Skeletal muscle satellite cell (primary cell): ENCODE results near the gene HOXA5.

Source experiments
- H3K27me3 ChIP-seq: 2 replicates; pipeline ENCODE4 v1.7.0; 2013; ENCODE audit warnings: low read length; ENCODE audit not compliant: control insufficient read depth, insufficient read depth
- H3K36me3 ChIP-seq: 2 replicates; pipeline ENCODE4 v1.7.0; 2013; ENCODE audit warnings: mild to moderate bottlenecking, control low read depth, low read length; ENCODE audit not compliant: insufficient read depth
- H3K4me1 ChIP-seq: 2 replicates; pipeline ENCODE4 v1.7.0; 2013; ENCODE audit warnings: low read length; ENCODE audit not compliant: control insufficient read depth, insufficient read depth
- H3K4me2 ChIP-seq: 2 replicates; pipeline ENCODE4 v1.7.0; 2013; ENCODE audit warnings: mild to moderate bottlenecking, low read length
- H3K4me3 ChIP-seq: 2 replicates; pipeline ENCODE4 v1.7.0; 2013; ENCODE audit warnings: low read length
- H3K9ac ChIP-seq: 2 replicates; pipeline ENCODE4 v1.7.0; 2013; ENCODE audit warnings: mild to moderate bottlenecking, low read depth, low read length, moderate library complexity
- H3K9me3 ChIP-seq: replicated peaks from 2 replicates; pipeline ENCODE4 v1.7.0; 2013; ENCODE audit warnings: mild to moderate bottlenecking, control low read depth, low read length

The HOXA5 gene

DNA sequence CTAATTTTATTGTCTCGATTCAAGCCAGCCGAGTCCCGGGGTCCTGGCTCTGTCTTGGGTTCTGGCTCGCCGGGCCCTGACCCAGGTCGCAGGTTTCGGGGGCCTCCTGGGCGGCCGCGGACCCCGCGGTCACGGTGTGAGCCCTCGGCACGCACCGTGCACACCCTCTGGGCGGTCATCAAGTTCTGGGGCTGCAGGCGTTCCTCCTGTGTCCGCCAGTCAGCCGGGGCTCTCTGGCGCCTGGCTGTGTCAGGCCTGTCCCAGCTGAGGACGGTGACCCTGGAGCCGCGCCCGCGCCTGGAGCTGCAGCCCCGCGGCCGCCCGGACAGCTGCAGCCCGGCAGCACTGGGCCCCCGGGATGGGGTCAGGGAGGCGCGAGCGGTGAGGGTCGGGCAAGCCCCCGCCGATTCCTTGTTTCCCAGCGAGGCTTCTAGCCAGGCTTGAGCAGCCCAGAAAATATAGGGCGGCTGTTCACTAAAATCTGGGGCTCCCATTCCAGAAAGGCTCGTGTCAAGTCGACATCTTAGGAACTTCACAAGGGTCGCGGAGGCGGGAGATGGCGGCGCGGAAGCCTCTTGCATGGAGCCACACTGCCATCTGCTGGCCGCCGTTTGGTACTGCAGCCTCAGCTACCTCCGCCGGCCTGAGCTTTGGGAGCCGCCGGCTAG, 17.2 kb upstream of the HOXA5 start:
- Histone ChIP-seq H3K4me1 (peaks cover 18% of the 10 kb centered on the region), H3K9me3 (no peaks in the 10 kb centered on the region), H3K27me3 (no peaks in the 10 kb centered on the region), H3K36me3 (peaks cover 9% of the 10 kb centered on the region), H3K9ac (peak overlapping the region; percentile 85), H3K4me3 (peak overlapping the region; percentile 82), H3K4me2 (peak overlapping the region; percentile 99)

DNA sequence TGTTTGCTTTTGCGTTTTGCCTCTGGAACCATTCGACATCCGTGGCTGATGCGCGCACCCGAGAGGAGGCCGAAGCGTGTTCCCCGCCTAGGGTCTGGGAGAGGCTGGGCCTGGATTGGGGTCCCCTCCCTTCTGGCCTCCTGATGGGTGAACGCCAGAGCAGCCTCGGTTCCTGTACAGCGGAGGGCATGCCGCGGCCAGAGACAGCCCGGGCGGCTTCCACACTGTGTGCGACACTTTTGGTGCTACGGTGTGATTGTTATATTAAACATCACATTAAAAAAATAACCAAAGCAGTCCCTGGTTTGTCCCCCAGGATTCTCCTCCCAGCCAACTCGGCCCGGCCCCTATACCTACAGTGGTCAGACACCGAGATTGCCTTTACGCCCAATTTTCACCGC, 16.7 kb upstream of the HOXA5 start:
- Histone ChIP-seq H3K4me3 (peak overlapping the region; percentile 82), H3K9ac (peak overlapping the region; percentile 85), H3K4me1 (peaks cover 23% of the 10 kb centered on the region)

DNA sequence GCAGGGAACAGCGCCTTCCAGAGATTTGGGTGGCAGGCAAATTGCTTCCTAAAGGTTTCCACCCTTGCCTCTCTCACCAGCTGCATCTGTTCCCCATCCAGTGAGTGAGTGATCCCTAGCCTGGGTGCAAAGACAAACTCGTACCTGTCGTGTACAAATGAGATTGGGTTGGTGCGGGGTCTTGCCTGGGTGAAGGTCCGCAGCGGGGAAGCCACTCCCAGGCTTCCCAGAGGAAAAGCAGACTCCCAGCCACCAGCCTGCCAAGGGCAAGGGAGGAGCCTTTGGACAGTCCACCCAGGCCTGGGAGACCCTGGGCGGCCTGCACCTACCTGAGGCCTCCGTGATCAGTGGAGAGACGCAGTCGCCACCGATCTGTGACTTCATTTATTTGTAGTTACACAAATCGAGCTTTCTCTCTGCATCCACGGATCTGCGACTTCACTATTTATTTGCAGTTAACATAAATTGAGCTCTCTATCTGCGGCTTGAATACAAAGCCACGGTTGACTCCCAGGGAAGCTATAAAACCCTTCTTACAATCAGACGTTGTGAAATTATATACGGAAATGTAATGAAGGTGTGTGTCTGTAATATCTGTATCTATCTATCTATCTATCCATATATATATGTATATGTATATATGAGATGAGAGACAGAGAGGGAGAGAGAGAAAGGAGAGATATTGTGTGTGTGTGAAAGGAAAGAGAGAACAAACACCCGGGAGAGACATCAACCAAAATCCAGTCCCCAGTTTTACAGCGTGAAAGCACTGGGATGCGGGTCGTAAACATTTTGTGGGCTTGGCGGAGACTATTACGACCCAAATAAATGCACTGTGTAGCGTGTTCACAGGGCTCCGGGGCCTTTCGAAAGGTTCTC, 16.0 kb upstream of the HOXA5 start:
- H3K4me3 ChIP-seq: peak overlapping the region; percentile 82
- no peak overlapping the region for H3K9ac ChIP-seq
- no peaks in the 10 kb centered on the region for H3K9me3 ChIP-seq
- peak overlapping the region; percentile 99 for H3K4me2 ChIP-seq
- peaks cover 9% of the 10 kb centered on the region for H3K36me3 ChIP-seq
- H3K4me1 ChIP-seq: peaks cover 24% of the 10 kb centered on the region
- H3K27me3 ChIP-seq: no peaks in the 10 kb centered on the region

More for the DNA sequence above, 16.7 kb upstream of the HOXA5 start:
- H3K27me3 ChIP-seq: no peaks in the 10 kb centered on the region
- H3K4me2 ChIP-seq: peak overlapping the region; percentile 99
- H3K36me3 ChIP-seq: peaks cover 9% of the 10 kb centered on the region
- H3K9me3 ChIP-seq: no peaks in the 10 kb centered on the region

GRCh38 chr7:27158436-27159265, 15.2 kb upstream of the HOXA5 start:
- no peak overlapping the region for H3K9ac ChIP-seq
- no peaks in the 10 kb centered on the region for H3K27me3 ChIP-seq
- H3K4me1 ChIP-seq: peaks cover 28% of the 10 kb centered on the region

GRCh38 chr7:27157702-27158431, 14.4 kb upstream of the HOXA5 start:
- Histone ChIP-seq H3K36me3 (peaks cover under 1% of the 10 kb centered on the region), H3K4me2 (peak overlapping the region; percentile 99), H3K4me3 (no peak overlapping the region), H3K27me3 (no peaks in the 10 kb centered on the region), H3K4me1 (peaks cover 33% of the 10 kb centered on the region), H3K9ac (no peak overlapping the region), H3K9me3 (no peaks in the 10 kb centered on the region)

More at GRCh38 chr7:27158436-27159265, 15.2 kb upstream of the HOXA5 start:
- no peak overlapping the region for H3K4me3 ChIP-seq
- no peaks in the 10 kb centered on the region for H3K9me3 ChIP-seq
- H3K4me2 ChIP-seq: peak overlapping the region; percentile 99
- H3K36me3 ChIP-seq: peaks cover 8% of the 10 kb centered on the region

- peak overlapping the region; percentile 86 for H3K4me3 ChIP-seq
- H3K27me3 ChIP-seq: no peaks in the 10 kb centered on the region
- no peaks in the 10 kb centered on the region for H3K36me3 ChIP-seq
- peaks cover 39% of the 10 kb centered on the region for H3K4me1 ChIP-seq
- H3K9me3 ChIP-seq: no peaks in the 10 kb centered on the region
- peak overlapping the region; percentile 87 for H3K4me2 ChIP-seq
- peak overlapping the region; percentile 80 for H3K9ac ChIP-seq
These were observed 13.6 kb upstream of the HOXA5 start for GRCh38 chr7:27156916-27157701.

DNA sequence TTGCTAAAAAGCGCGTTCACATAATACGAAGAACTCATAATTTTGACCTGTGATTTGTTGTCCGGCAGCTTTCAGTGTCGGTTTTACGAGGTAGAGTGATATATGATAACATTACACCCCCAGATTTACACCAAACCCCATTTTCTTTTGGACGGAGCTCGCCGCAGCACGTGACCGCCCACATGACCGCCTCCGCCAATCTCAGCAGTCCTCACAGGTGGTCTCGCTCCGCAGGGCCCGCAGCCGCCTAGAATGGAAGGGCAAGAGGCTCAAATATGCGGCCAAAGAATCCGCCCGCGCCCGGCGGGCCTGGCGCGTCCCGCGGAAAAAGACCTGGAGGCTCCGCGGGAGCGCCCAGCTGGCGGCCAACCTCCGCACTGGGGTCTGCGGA, 13.0 kb upstream of the HOXA5 start, which contains the start of gene HOXA7:
HOXA7 (minus strand) TSS at position 168 of the 391 bp plus-strand sequence; CDS start at position 38, 130 bp downstream.
- peak within 1 kb of the TSS; percentile 80 for H3K9ac ChIP-seq
- H3K4me1 ChIP-seq: peaks cover 42% of the 10 kb centered on the region
- H3K27me3 ChIP-seq: no peaks in the 10 kb centered on the region

DNA sequence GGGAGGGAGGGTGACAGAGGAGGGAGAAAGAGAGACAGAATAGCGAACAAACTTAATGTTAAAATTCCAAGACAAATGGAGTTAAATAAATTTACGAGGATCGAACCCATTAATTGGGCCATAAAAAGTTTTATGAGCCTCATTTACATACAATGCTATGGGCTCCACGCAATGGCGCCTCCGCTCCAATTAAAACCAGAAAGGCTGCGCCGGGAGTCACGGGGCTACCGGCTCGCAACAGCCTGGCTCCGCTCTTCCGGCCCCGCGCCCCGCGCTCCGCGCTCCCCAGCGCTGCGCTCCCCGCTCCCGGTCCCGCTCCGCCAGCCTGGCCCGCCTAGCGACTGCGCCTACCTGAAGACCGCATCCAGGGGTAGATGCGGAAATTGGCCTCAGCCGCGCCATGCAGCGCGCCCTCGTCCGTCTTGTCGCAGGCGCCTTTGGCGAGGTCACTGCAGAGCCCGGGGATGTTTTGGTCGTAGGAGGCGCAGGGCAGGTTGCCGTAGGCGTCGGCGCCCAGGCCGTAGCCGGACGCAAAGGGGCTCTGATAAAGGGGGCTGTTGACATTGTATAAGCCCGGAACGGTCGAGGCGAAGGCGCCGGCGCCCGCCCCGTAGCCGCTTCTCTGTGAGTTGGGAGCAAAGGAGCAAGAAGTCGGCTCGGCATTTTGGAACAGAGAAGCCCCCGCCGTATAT, 12.5 kb upstream of the HOXA5 start:
- H3K4me3 ChIP-seq: peak overlapping the region; percentile 86
- peaks cover 39% of the 10 kb centered on the region for H3K4me1 ChIP-seq
- no peaks in the 10 kb centered on the region for H3K9me3 ChIP-seq
- H3K4me2 ChIP-seq: peak overlapping the region; percentile 87
- H3K27me3 ChIP-seq: no peaks in the 10 kb centered on the region
- no peaks in the 10 kb centered on the region for H3K36me3 ChIP-seq
- H3K9ac ChIP-seq: peak overlapping the region; percentile 80

More for the DNA sequence above, 13.0 kb upstream of the HOXA5 start, which contains the start of gene HOXA7:
- Histone ChIP-seq H3K4me3 (peak within 1 kb of the TSS; percentile 86), H3K36me3 (no peaks in the 10 kb centered on the region), H3K4me2 (peak within 1 kb of the TSS; percentile 87), H3K9me3 (no peaks in the 10 kb centered on the region)

GRCh38 chr7:27154901-27155815, 11.7 kb upstream of the HOXA5 start:
- H3K27me3 ChIP-seq: no peaks in the 10 kb centered on the region
- peak overlapping the region; percentile 87 for H3K4me2 ChIP-seq
- no peaks in the 10 kb centered on the region for H3K9me3 ChIP-seq
- peaks cover 36% of the 10 kb centered on the region for H3K4me1 ChIP-seq
- no peaks in the 10 kb centered on the region for H3K36me3 ChIP-seq
- H3K9ac ChIP-seq: peak overlapping the region; percentile 80
- peak overlapping the region; percentile 86 for H3K4me3 ChIP-seq
